Keratinocyte (primary cell): ENCODE measurements around the gene RSPO3. TPM values are rescaled to one million over a fixed set of nuclear protein-coding genes. Genes with fewer than 3 reads are reported as not detected.

Source experiments
- DNase-seq: peaks from one replicate; pipeline ENCODE4 v3.0.0-alpha.2; 2011; ENCODE audit warnings: low read depth, missing footprints, low spot score
- FAIRE-seq: peaks from 2 replicates; lab custom pipeline; 2011; peaks lifted over from hg19 to GRCh38; lab: Jason Lieb, UNC
- H2AFZ ChIP-seq: 2 replicates; pipeline ENCODE4 v1.6.0; 2012; ENCODE audit warnings: low read length, control low read depth, inconsistent platforms; ENCODE audit not compliant: control insufficient read depth
- H3K27ac ChIP-seq: 2 replicates; pipeline ENCODE4 v1.5.1; 2011; ENCODE audit warnings: low read length; ENCODE audit not compliant: control insufficient read depth, insufficient read depth
- H3K27me3 ChIP-seq: 3 replicates; pipeline ENCODE4 v1.6.0; 2011; ENCODE audit warnings: low read length; ENCODE audit not compliant: control insufficient read depth, insufficient read depth; ENCODE audit errors: extremely low read depth
- H3K36me3 ChIP-seq, 2 experiments: 2 replicates in 1 of 2; 3 replicates in 1 of 2; pipeline ENCODE4 v1.5.1; 2011; ENCODE audit warnings: low read length in 2 of 2, mild to moderate bottlenecking in 1 of 2; ENCODE audit not compliant: control insufficient read depth in 2 of 2, insufficient read depth in 2 of 2; ENCODE audit errors: extremely low read depth in 1 of 2
- H3K4me1 ChIP-seq: 3 replicates; pipeline ENCODE4 v1.5.1; 2011; ENCODE audit warnings: low read length; ENCODE audit not compliant: control insufficient read depth, insufficient read depth; ENCODE audit errors: extremely low read depth
- H3K4me2 ChIP-seq: 3 replicates; pipeline ENCODE4 v1.6.0; 2011; ENCODE audit warnings: low read depth, low read length; ENCODE audit not compliant: control insufficient read depth, insufficient read depth; ENCODE audit errors: extremely low read depth
- H3K4me3 ChIP-seq, 3 experiments: fragments of 200-600 bp in 1 of 3; sonication (generic) in 1 of 3; 2 replicates in 2 of 3; 3 replicates in 1 of 3; pipeline ENCODE4 v1.5.1; 2011 to 2016; ENCODE audit warnings: low read length in 3 of 3, mild to moderate bottlenecking in 3 of 3, control low read depth in 2 of 3, inconsistent platforms in 1 of 3, low read depth in 1 of 3, mixed read lengths in 1 of 3, mixed run types in 1 of 3, moderate library complexity in 1 of 3; ENCODE audit not compliant: control insufficient read depth in 2 of 3, insufficient read depth in 2 of 3; ENCODE audit errors: extremely low read depth in 1 of 3
- H3K79me2 ChIP-seq: 2 replicates; pipeline ENCODE4 v1.6.0; 2012; ENCODE audit warnings: low read length; ENCODE audit not compliant: control insufficient read depth, insufficient read depth
- H3K9ac ChIP-seq: 3 replicates; pipeline ENCODE4 v1.6.0; 2011; ENCODE audit warnings: low read length; ENCODE audit not compliant: control insufficient read depth, insufficient read depth; ENCODE audit errors: extremely low read depth
- H3K9me1 ChIP-seq: 3 replicates; pipeline ENCODE4 v1.6.0; 2011; ENCODE audit warnings: low read length; ENCODE audit not compliant: control insufficient read depth, insufficient read depth; ENCODE audit errors: extremely low read depth
- H3K9me3 ChIP-seq: 2 replicates; pipeline ENCODE4 v1.5.1; 2012; ENCODE audit warnings: low read depth, low read length; ENCODE audit not compliant: control insufficient read depth
- H4K20me1 ChIP-seq: 3 replicates; pipeline ENCODE4 v1.6.0; 2011; ENCODE audit warnings: low read length; ENCODE audit not compliant: control insufficient read depth, insufficient read depth; ENCODE audit errors: extremely low read depth
- EZH2 ChIP-seq: IDR thresholded peaks from one replicate; pipeline ENCODE4 v1.6.1; 2012; ENCODE audit warnings: inconsistent platforms, mild to moderate bottlenecking, low read length, moderate library complexity
- dilution Hi-C: fragments of 300-500 bp; cut with MboI; formaldehyde crosslinking; loops from one replicate; pipeline ENCODE4 v1.7.0; 2020; ENCODE audit warnings: low sequenced_read_pairs; ENCODE audit not compliant: extremely low pct_ligation_motif_present
- polyA plus RNA-seq, 5 experiments: library from polyadenylated mRNA; depleted of rRNA in 3 of 5; stranded (reverse) in 3 of 5; stranded (forward) in 1 of 5; unstranded in 1 of 5; fragments of >200 nt; gene quantifications; 1 replicate in 1 of 5; 2 replicates in 3 of 5; 3 replicates in 1 of 5; pipeline versions ENCODE4 v1.2.1 to v1.2.3, GENCODE V29; 2011 to 2012; ENCODE audit warnings: missing spikeins in 2 of 5, low read depth in 1 of 5, low replicate concordance in 1 of 5
- TF ChIP-seq, protein P1 (sequence below), 3 experiments: IDR thresholded peaks in 1 of 3; conservative IDR thresholded peaks in 1 of 3; optimal IDR thresholded peaks in 1 of 3; 2 replicates in 2 of 3; 3 replicates in 1 of 3; pipeline versions ENCODE3 to v1.5.1; 2011; ENCODE audit warnings: low read length in 3 of 3, mild to moderate bottlenecking in 3 of 3, moderate library complexity in 2 of 3, control low read depth in 1 of 3, inconsistent platforms in 1 of 3; ENCODE audit not compliant: insufficient read depth in 2 of 3; ENCODE audit errors: extremely low read depth in 1 of 3

The RSPO3 gene
- polyA plus RNA-seq, 1 donor (not counting 4 experiments of a cell fraction or from before 2014, with no cell fraction given), result not detected

DNA sequence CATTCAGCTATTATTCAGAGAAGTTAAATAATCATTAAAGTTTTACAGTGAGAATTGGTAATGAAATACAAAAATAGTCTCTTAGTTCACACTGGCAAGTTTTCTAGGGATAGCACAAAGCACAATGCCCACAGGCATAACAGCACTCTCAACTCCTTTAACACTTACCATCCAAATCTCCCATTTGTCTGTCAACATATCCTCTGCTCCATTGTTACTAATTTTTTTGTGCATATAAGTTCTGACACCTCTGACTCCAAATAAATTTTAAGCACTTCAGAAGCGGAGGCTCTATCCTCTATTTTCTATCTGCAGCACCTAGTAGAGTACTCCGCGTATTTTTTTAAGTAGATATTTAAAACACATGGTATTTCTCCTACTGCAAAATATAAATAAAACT lies 15.6 kb upstream of the RSPO3 start:
- no peak for DNase-seq
- TF ChIP-seq EZH2, result no peak
- TF ChIP-seq, protein P1, sequence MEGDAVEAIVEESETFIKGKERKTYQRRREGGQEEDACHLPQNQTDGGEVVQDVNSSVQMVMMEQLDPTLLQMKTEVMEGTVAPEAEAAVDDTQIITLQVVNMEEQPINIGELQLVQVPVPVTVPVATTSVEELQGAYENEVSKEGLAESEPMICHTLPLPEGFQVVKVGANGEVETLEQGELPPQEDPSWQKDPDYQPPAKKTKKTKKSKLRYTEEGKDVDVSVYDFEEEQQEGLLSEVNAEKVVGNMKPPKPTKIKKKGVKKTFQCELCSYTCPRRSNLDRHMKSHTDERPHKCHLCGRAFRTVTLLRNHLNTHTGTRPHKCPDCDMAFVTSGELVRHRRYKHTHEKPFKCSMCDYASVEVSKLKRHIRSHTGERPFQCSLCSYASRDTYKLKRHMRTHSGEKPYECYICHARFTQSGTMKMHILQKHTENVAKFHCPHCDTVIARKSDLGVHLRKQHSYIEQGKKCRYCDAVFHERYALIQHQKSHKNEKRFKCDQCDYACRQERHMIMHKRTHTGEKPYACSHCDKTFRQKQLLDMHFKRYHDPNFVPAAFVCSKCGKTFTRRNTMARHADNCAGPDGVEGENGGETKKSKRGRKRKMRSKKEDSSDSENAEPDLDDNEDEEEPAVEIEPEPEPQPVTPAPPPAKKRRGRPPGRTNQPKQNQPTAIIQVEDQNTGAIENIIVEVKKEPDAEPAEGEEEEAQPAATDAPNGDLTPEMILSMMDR (optimal IDR thresholded peaks at IDR 0.05 in 1 of 3, IDR thresholded peaks at IDR 0.05 in 1 of 3, conservative IDR thresholded peaks at IDR 0.05 in 1 of 3; ENCODE audit: extremely low read depth in 1 of 3, insufficient read depth in 2 of 3, low read length in 3 of 3), result no peak
- no peaks in the 10 kb centered on the region for H3K27me3 ChIP-seq
- no peaks in the 10 kb centered on the region for H3K79me2 ChIP-seq
- H3K9me3 ChIP-seq, result no peaks in the 10 kb centered on the region
- dilution Hi-C loops, result no loop called here
- no peak overlapping the region for H2AFZ ChIP-seq
- H3K9ac ChIP-seq, result no peak overlapping the region
- H3K27ac ChIP-seq, result no peak overlapping the region
- H3K36me3 ChIP-seq, result no peaks in the 10 kb centered on the region
- FAIRE-seq, result no peak
- H3K4me2 ChIP-seq, result no peak overlapping the region
- no peaks in the 10 kb centered on the region for H4K20me1 ChIP-seq
- no peaks in the 10 kb centered on the region for H3K9me1 ChIP-seq
- H3K4me3 ChIP-seq, result no peak overlapping the region
- no peaks in the 10 kb centered on the region for H3K4me1 ChIP-seq

DNA sequence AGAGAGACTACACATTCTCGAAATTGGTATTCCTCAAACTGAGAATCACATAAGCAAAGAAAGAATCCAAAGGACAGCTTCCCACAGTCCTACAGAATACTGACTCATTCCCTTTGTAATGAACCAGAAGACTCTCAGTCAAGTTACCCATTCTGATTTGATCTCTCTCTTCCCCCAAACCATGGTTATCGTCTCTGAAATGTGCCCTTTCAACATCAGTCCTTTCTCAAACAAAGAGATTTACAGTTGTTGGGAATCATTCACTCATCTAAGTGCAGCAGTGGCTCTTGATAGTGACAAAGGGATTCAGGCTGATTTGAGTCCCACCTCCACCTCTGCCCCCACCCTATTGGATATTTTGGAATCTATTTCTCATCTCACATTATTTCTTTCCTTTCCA lies 15.0 kb upstream of the RSPO3 start:
- no peak for DNase-seq
- Histone ChIP-seq H4K20me1 (no peaks in the 10 kb centered on the region), H3K4me2 (no peak overlapping the region), H3K9me1 (no peaks in the 10 kb centered on the region), H3K9me3 (no peaks in the 10 kb centered on the region), H3K79me2 (no peaks in the 10 kb centered on the region), H3K36me3 (no peaks in the 10 kb centered on the region), H3K4me1 (no peaks in the 10 kb centered on the region), H3K27ac (no peak overlapping the region), H2AFZ (no peak overlapping the region), H3K4me3 (no peak overlapping the region), H3K27me3 (no peaks in the 10 kb centered on the region), H3K9ac (no peak overlapping the region)
- dilution Hi-C loops, result no loop called here
- no peak for FAIRE-seq
- no peak for TF ChIP-seq EZH2
- TF ChIP-seq, protein P1 (optimal IDR thresholded peaks at IDR 0.05 in 1 of 3, IDR thresholded peaks at IDR 0.05 in 1 of 3, conservative IDR thresholded peaks at IDR 0.05 in 1 of 3; ENCODE audit: extremely low read depth in 1 of 3, insufficient read depth in 2 of 3, low read length in 3 of 3), result no peak
